K562 (cell line): Measurements from ENCODE around the gene QSOX2. TPM values are rescaled to one million over a fixed set of nuclear protein-coding genes. Genes with fewer than 3 reads are reported as not detected.

Experiments
- ATAC-seq: fragments of 200-7000 bp; cut with Tn5 transposase; 3 replicates; pipeline ENCODE4 v1.9.1; 2020; ENCODE audit warnings: moderate library complexity
- BruUV-seq: library from RNA; stranded (reverse); fragments of 400-500 nt; replicated peaks from 2 replicates; lab custom pipeline; 2021; lab: Mats Ljungman, UMichigan
- CTCF ChIA-PET: fragments of 300-600 bp; formaldehyde crosslinking; extraction: SDS; loops from one replicate; lab custom pipeline; 2021; ENCODE audit warnings: low intra/inter-chr PET ratio; lab: Yijun Ruan, JAX
- POLR2A ChIA-PET: fragments of 300-600, 350-650 bp; sonication (Branson Sonifier 250); formaldehyde crosslinking; extraction: SDS; loops from one replicate; lab custom pipeline; 2021; ENCODE audit warnings: antibody characterized with exemption, inconsistent platforms; lab: Yijun Ruan, JAX
- DNase-seq, 4 experiments: peaks; one replicate each; pipeline versions ENCODE4 v3.0.0 to v3.0.0-alpha.2; 2011 to 2018; ENCODE audit warnings: low spot score in 3 of 4, mixed read lengths in 3 of 4; ENCODE audit errors: extremely low read depth in 1 of 4
- FAIRE-seq: peaks from 2 replicates; lab custom pipeline; 2011; peaks lifted over from hg19 to GRCh38; lab: Jason Lieb, UNC
- H2AFZ ChIP-seq: 2 replicates; pipeline ENCODE4 v1.6.0; 2011; ENCODE audit warnings: low read depth, low read length, control low read depth, inconsistent platforms
- H3K27ac ChIP-seq: fragments of 200-600 bp; 3 replicates; pipeline ENCODE4 v1.8.0; 2011; ENCODE audit warnings: low read depth, mild to moderate bottlenecking, control low read depth, inconsistent platforms, low read length, moderate library complexity, mixed read lengths; ENCODE audit errors: extremely low read depth
- H3K27me3 ChIP-seq, 2 experiments: fragments of 300-600 bp in 1 of 2; 2 replicates in 1 of 2; 3 replicates in 1 of 2; pipeline versions ENCODE4 v1.6.0 to v1.8.0; 2011; ENCODE audit warnings: inconsistent platforms in 2 of 2, low read length in 2 of 2, mild to moderate bottlenecking in 1 of 2, mixed read lengths in 1 of 2, moderate library complexity in 1 of 2; ENCODE audit not compliant: control insufficient read depth in 2 of 2, insufficient read depth in 2 of 2
- H3K36me3 ChIP-seq: fragments of 300-600 bp; 3 replicates; pipeline ENCODE4 v1.8.0; 2011; ENCODE audit warnings: mild to moderate bottlenecking, low read length, inconsistent platforms; ENCODE audit not compliant: control insufficient read depth, insufficient read depth
- H3K4me1 ChIP-seq, 2 experiments: fragments of 200-600 bp in 1 of 2; replicated peaks in 1 of 2; 2 replicates in 1 of 2; 3 replicates in 1 of 2; pipeline versions ENCODE4 v1.5.1 to v1.8.0; 2011; ENCODE audit warnings: inconsistent platforms in 2 of 2, low read length in 2 of 2, mild to moderate bottlenecking in 1 of 2, mixed read lengths in 1 of 2, moderate library complexity in 1 of 2; ENCODE audit not compliant: control insufficient read depth in 2 of 2, insufficient read depth in 2 of 2
- H3K4me2 ChIP-seq: 2 replicates; pipeline ENCODE4 v1.6.1; 2011; ENCODE audit warnings: low read length, control low read depth, inconsistent platforms, mixed read lengths; ENCODE audit not compliant: insufficient read depth
- H3K4me3 ChIP-seq: fragments of 200-600 bp; sonication (generic), shearing (Covaris generic); 2 replicates; pipeline ENCODE4 v1.5.1; 2016; ENCODE audit warnings: control low read depth, inconsistent platforms
- H3K79me2 ChIP-seq: fragments of 200-600 bp; 3 replicates; pipeline ENCODE4 v1.8.0; 2011; ENCODE audit warnings: low read length, inconsistent platforms; ENCODE audit not compliant: control insufficient read depth, insufficient read depth
- H3K9ac ChIP-seq, 2 experiments: 2 replicates each; pipeline versions ENCODE4 v1.6.0 to v1.6.1; 2011; ENCODE audit warnings: low read depth in 2 of 2, low read length in 2 of 2, control low read depth in 1 of 2, inconsistent platforms in 1 of 2, mild to moderate bottlenecking in 1 of 2, mixed read lengths in 1 of 2; ENCODE audit not compliant: insufficient read depth in 1 of 2
- H3K9me1 ChIP-seq: one replicate; pipeline ENCODE4 v1.6.0; 2011; ENCODE audit warnings: inconsistent platforms, mild to moderate bottlenecking, low read length, moderate library complexity; ENCODE audit not compliant: control insufficient read depth, insufficient read depth
- H3K9me3 ChIP-seq: replicated peaks from 2 replicates; pipeline ENCODE4 v1.5.1; 2011; ENCODE audit warnings: low read depth, low read length, inconsistent platforms; ENCODE audit not compliant: control insufficient read depth, insufficient read depth
- H4K20me1 ChIP-seq: replicated peaks from 2 replicates; pipeline ENCODE4 v1.6.1; 2011; ENCODE audit warnings: low read length, inconsistent platforms, mixed read lengths; ENCODE audit not compliant: control insufficient read depth, insufficient read depth
- CBFA2T2 ChIP-seq: fragments of 450-650 bp; conservative IDR thresholded peaks from 2 replicates; pipeline ENCODE4 v1.6.1; 2017; ENCODE audit warnings: mild to moderate bottlenecking
- CBX2 ChIP-seq: fragments of 200-600 bp; sonication (generic); IDR thresholded peaks from one replicate; pipeline ENCODE4 v1.6.1; 2012; ENCODE audit warnings: mild to moderate bottlenecking, low read length, inconsistent platforms; ENCODE audit not compliant: insufficient read depth, poor library complexity, severe bottlenecking
- E2F1 ChIP-seq: sonication (generic); formaldehyde crosslinking; IDR thresholded peaks from 2 replicates; pipeline ENCODE4 v1.8.1; 2023; ENCODE audit warnings: mild to moderate bottlenecking, missing genetic modification reagents, moderate library complexity
- ELF2 ChIP-seq: fragments of 250-450 bp; sonication (Bioruptor Pico); IDR thresholded peaks from 2 replicates; pipeline ENCODE4 v1.5.0; 2021; ENCODE audit warnings: mild to moderate bottlenecking
- ERF ChIP-seq: fragments of 450-650 bp; formaldehyde crosslinking; IDR thresholded peaks from 2 replicates; pipeline ENCODE4 v1.4.0; 2020; ENCODE audit warnings: mild to moderate bottlenecking, mixed read lengths
- FOS ChIP-seq: IDR thresholded peaks from 3 replicates; pipeline ENCODE4 v1.6.1; 2011; ENCODE audit not compliant: insufficient read length; ENCODE audit errors: extremely low read depth
- GABPB1 ChIP-seq: sonication (generic); formaldehyde crosslinking; IDR thresholded peaks from 2 replicates; pipeline ENCODE4 v1.8.0; 2022; ENCODE audit warnings: mild to moderate bottlenecking, missing genetic modification reagents
- HDAC1 ChIP-seq, 2 experiments: fragments of 450-650 bp; IDR thresholded peaks; 2 replicates each; pipeline ENCODE4 v1.6.1; 2016 to 2017; ENCODE audit warnings: inconsistent platforms in 1 of 2, mild to moderate bottlenecking in 1 of 2, moderate library complexity in 1 of 2
- LARP7 ChIP-seq: fragments of 450-650 bp; IDR thresholded peaks from 2 replicates; pipeline ENCODE4 v1.6.1; 2016
- PRPF4 ChIP-seq: fragments of 200-400 bp; formaldehyde crosslinking; IDR thresholded peaks from one replicate; pipeline ENCODE4 v1.6.1; 2017; ENCODE audit warnings: low read length, low read depth, mild to moderate bottlenecking; ENCODE audit not compliant: insufficient read depth, poor library complexity, severe bottlenecking
- ZNF121 ChIP-seq: sonication (generic); formaldehyde crosslinking; conservative IDR thresholded peaks from 2 replicates; pipeline ENCODE4 v1.8.0; 2022; ENCODE audit warnings: missing genetic modification reagents
- ZNF175 ChIP-seq: fragments of 200-800 bp; sonication (Bioruptor generic); IDR thresholded peaks from 2 replicates; pipeline ENCODE4 v1.6.1; 2016; ENCODE audit warnings: low read depth, mild to moderate bottlenecking, missing genetic modification characterization, missing compliant biosample characterization
- ZNF639 ChIP-seq, 2 experiments: fragments of 200-800 bp in 1 of 2; sonication (Bioruptor generic) in 1 of 2; sonication (generic) in 1 of 2; formaldehyde crosslinking in 1 of 2; IDR thresholded peaks in 1 of 2; conservative IDR thresholded peaks in 1 of 2; 2 replicates each; pipeline versions ENCODE4 v1.5.0 to v1.6.1; 2016 to 2020; ENCODE audit warnings: missing compliant biosample characterization in 1 of 2, missing genetic modification characterization in 1 of 2, missing genetic modification reagents in 1 of 2
- WGBS: fragments of 100-300 bp; shearing (Covaris generic); methylation state at CpG from one replicate; pipeline ENCODE4 v1.1.6; 2016; ENCODE audit warnings: low coverage, mixed read lengths; ENCODE audit not compliant: insufficient coverage; ENCODE audit errors: missing lambda C conversion rate; 5-methylcytosine and 5-hydroxymethylcytosine counted together
- in situ Hi-C: fragments of 300-500 bp; cut with MboI; formaldehyde crosslinking; loops from 4 replicates; pipeline ENCODE4 v1.15.0; 2018; ENCODE audit warnings: inconsistent platforms, mixed read lengths
- intact Hi-C: fragments of 100-400 bp; cut with micrococcal nuclease; formaldehyde crosslinking; loops from 2 replicates; pipeline ENCODE4 v1.14.2; 2022
- polyA plus RNA-seq, 8 experiments: library from polyadenylated mRNA; depleted of rRNA in 4 of 8; stranded (reverse) in 5 of 8; unstranded in 3 of 8; fragments of >200 nt; fragmentation: Nextera tagmentation in 2 of 8; fragmentation: Illumina TruSeq in 1 of 8; extraction: Ambion mirVana in 2 of 8; extraction: Trizol in 1 of 8; gene quantifications; 2 replicates each; pipeline versions ENCODE4 v1.2.1 to v1.2.3, GENCODE V29; 2011 to 2014; ENCODE audit warnings: inconsistent platforms in 1 of 8, missing spikeins in 1 of 8
- total RNA-seq, 7 experiments: library from RNA; depleted of rRNA in 6 of 7; stranded (reverse); fragments of >200 nt in 6 of 7; fragmentation: Illumina TruSeq in 2 of 7; extraction: Trizol in 2 of 7; gene quantifications; 2 replicates each; pipeline versions ENCODE4 v1.2.1 to v1.2.3, GENCODE V29; 2011 to 2021; ENCODE audit warnings: low replicate concordance in 1 of 7
- TF ChIP-seq, protein P1 (sequence below): fragments of 250-450 bp; sonication (Bioruptor Pico); IDR thresholded peaks from 2 replicates; pipeline ENCODE4 v1.4.0; 2020

Gene QSOX2
- total and polyA plus RNA-seq, 9 of the 15 experiments (the other 6 are each of a cell fraction or from before 2014, with no cell fraction given) = 0.51 to 23.7 (median 12.7) TPM

GRCh38 chr9:136242248-136242647, 3.4 kb downstream of the QSOX2 start:
- Histone ChIP-seq H3K27me3 (peaks cover 0 to 5% of the 10 kb centered on the region in 2 experiments; a peak in 1 of 5 replicates), H3K9ac (peak overlapping the region in 1 of 2 experiments; percentile 41; a peak in 1 of 4 replicates), H3K4me1 (peaks cover 51 to 65% of the 10 kb centered on the region in 2 experiments), H3K9me3 (no peaks in the 10 kb centered on the region), H3K36me3 (peaks cover 38% of the 10 kb centered on the region)
- no peak for FAIRE-seq
- CTCF ChIA-PET = no interaction called here
- BruUV-seq = no TSS peak
- WGBS = 91% methylated on average over 8 of the region's 8 CpGs
- TF ChIP-seq CBX2 = no peak
- no peak for TF ChIP-seq LARP7
- no peak for TF ChIP-seq ZNF639 (CRISPR knock-in tag; conservative IDR thresholded peaks at IDR 0.05 in 1 of 2, IDR thresholded peaks at IDR 0.05 in 1 of 2)
- no peak for TF ChIP-seq PRPF4
- TF ChIP-seq ERF = no peak
- TF ChIP-seq, protein P1, sequence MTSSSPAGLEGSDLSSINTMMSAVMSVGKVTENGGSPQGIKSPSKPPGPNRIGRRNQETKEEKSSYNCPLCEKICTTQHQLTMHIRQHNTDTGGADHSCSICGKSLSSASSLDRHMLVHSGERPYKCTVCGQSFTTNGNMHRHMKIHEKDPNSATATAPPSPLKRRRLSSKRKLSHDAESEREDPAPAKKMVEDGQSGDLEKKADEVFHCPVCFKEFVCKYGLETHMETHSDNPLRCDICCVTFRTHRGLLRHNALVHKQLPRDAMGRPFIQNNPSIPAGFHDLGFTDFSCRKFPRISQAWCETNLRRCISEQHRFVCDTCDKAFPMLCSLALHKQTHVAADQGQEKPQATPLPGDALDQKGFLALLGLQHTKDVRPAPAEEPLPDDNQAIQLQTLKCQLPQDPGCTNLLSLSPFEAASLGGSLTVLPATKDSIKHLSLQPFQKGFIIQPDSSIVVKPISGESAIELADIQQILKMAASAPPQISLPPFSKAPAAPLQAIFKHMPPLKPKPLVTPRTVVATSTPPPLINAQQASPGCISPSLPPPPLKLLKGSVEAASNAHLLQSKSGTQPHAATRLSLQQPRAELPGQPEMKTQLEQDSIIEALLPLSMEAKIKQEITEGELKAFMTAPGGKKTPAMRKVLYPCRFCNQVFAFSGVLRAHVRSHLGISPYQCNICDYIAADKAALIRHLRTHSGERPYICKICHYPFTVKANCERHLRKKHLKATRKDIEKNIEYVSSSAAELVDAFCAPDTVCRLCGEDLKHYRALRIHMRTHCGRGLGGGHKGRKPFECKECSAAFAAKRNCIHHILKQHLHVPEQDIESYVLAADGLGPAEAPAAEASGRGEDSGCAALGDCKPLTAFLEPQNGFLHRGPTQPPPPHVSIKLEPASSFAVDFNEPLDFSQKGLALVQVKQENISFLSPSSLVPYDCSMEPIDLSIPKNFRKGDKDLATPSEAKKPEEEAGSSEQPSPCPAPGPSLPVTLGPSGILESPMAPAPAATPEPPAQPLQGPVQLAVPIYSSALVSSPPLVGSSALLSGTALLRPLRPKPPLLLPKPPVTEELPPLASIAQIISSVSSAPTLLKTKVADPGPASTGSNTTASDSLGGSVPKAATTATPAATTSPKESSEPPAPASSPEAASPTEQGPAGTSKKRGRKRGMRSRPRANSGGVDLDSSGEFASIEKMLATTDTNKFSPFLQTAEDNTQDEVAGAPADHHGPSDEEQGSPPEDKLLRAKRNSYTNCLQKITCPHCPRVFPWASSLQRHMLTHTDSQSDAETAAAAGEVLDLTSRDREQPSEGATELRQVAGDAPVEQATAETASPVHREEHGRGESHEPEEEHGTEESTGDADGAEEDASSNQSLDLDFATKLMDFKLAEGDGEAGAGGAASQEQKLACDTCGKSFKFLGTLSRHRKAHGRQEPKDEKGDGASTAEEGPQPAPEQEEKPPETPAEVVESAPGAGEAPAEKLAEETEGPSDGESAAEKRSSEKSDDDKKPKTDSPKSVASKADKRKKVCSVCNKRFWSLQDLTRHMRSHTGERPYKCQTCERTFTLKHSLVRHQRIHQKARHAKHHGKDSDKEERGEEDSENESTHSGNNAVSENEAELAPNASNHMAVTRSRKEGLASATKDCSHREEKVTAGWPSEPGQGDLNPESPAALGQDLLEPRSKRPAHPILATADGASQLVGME (CRISPR knock-in tag) = no peak
- TF ChIP-seq FOS = no peak
- TF ChIP-seq CBFA2T2 = no peak
- TF ChIP-seq ELF2 (CRISPR knock-in tag) = no peak
- TF ChIP-seq E2F1 = no peak
- TF ChIP-seq ZNF121 = no peak
- TF ChIP-seq HDAC1 (IDR thresholded peaks at IDR 0.05) = no peak
- no peak for TF ChIP-seq ZNF175 (CRISPR knock-in tag)
- no peak for TF ChIP-seq GABPB1 (CRISPR knock-in tag)
- TF ChIP-seq, all 486 proteins: peak for 0
- intact Hi-C loops (no loop called here), in situ Hi-C loops (no loop called here)
- Histone ChIP-seq H3K27ac (no peak overlapping the region), H3K4me3 (no peak overlapping the region), H4K20me1 (peaks cover 43% of the 10 kb centered on the region), H3K4me2 (no peak overlapping the region), H2AFZ (no peak overlapping the region), H3K9me1 (peaks cover 10% of the 10 kb centered on the region), H3K79me2 (peaks cover 78% of the 10 kb centered on the region)
- DNase-seq (no peak), ATAC-seq (no peak)
- POLR2A ChIA-PET = interaction anchor here (0.6 to 0.8 kb wide), 2 partner anchors 12 to 54 kb away, joined by 3 to 4 read pairs; no protein-coding TSS in a partner anchor
